SH-SY5Y (cell line): Measurements from ENCODE around the gene SMARCD3.

Experiments
- GATA2 ChIP-seq: IDR thresholded peaks from 2 replicates; pipeline ENCODE4 v1.6.1; 2011; ENCODE audit warnings: mild to moderate bottlenecking, low read depth, low read length
- GATA3 ChIP-seq: IDR thresholded peaks from 2 replicates; pipeline ENCODE4 v1.6.1; 2011; ENCODE audit warnings: low read depth, mild to moderate bottlenecking, low read length, moderate library complexity

DNA sequence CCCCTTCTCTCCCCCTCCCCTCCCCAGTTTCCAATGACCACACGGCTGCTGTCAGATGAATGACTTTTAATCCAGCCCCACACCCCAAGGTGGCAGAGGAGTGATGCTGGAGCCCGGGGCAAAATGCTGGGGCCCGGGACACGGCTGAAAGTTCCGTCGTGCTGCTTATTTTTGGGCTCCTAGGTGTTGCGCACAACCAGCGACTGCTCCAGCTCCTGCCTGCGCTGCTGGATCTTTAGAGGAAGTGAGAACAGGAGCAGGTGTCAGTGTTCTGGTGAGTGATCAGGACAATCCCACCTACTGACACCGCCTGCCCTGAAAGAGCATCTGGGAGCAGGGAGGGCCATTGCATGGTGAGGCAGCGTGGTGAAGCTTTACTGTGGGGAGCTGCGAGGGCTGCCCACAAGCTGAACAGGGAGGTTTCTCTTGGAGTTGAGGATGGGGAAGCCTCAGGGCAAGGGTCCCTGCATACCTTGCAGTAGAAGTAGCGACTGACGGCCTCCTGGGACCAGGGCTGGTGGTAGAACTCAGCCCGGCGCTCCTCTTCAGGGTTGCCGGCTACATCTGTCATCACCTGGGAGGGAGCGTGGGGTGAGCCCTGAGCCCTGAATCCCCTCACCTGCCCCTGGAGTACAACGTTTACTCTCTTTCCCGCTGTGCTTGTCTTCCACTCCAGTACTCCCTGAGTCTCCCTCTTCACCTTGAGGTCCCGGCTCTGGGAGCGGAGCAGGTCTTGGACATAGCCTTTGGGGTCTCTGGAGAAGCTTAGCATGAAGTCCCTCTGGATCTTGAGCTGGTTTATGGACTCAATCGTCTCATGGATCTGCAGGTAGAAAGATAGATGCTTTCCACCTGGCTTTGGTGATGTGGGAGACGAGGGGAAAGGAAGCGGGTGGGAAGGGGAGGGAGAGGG lies 9.3 kb downstream of the SMARCD3 start:
- TF ChIP-seq GATA3 (no peak), GATA2 (no peak)
